K562 (cell line): ENCODE measurements around the gene OGFR. TPM values are rescaled to one million over a fixed set of nuclear protein-coding genes. Genes with fewer than 3 reads are reported as not detected.

Experiments
- AFF1 ChIP-seq, 2 experiments: fragments of 450-650 bp; IDR thresholded peaks; 2 replicates each; pipeline ENCODE4 v1.6.1; 2018; ENCODE audit warnings: mild to moderate bottlenecking in 2 of 2, low read depth in 1 of 2; ENCODE audit not compliant: partially characterized antibody in 2 of 2
- ARID2 ChIP-seq: fragments of 450-650 bp; IDR thresholded peaks from 2 replicates; pipeline ENCODE4 v1.6.1; 2017; ENCODE audit warnings: antibody characterized with exemption, mild to moderate bottlenecking
- EHMT2 ChIP-seq: fragments of 450-650 bp; IDR thresholded peaks from 2 replicates; pipeline ENCODE4 v1.6.1; 2018; ENCODE audit warnings: antibody characterized with exemption
- ETV5 ChIP-seq: sonication (generic); formaldehyde crosslinking; IDR thresholded peaks from 2 replicates; pipeline ENCODE4 v1.4.0; 2020; ENCODE audit warnings: low read depth, mild to moderate bottlenecking, missing genetic modification reagents
- KDM2B ChIP-seq: fragments of 250-450 bp; sonication (Bioruptor Pico); IDR thresholded peaks from 2 replicates; pipeline ENCODE4 v1.8.0; 2021; ENCODE audit warnings: mild to moderate bottlenecking, moderate library complexity
- MGA ChIP-seq: fragments of 450-650 bp; IDR thresholded peaks from 2 replicates; pipeline ENCODE4 v1.6.1; 2016; ENCODE audit warnings: mild to moderate bottlenecking, moderate library complexity
- MTA3 ChIP-seq: fragments of 450-650 bp; formaldehyde crosslinking; IDR thresholded peaks from 2 replicates; pipeline ENCODE4 v1.6.1; 2017; ENCODE audit warnings: mild to moderate bottlenecking, borderline replicate concordance
- RAD21 ChIP-seq, 2 experiments: fragments of 250-450 bp in 1 of 2; fragments of 450-650 bp in 1 of 2; sonication (Bioruptor Pico) in 1 of 2; formaldehyde crosslinking in 1 of 2; IDR thresholded peaks in 1 of 2; conservative IDR thresholded peaks in 1 of 2; 2 replicates each; pipeline versions ENCODE4 v1.4.0 to v1.8.0; 2020 to 2022; ENCODE audit warnings: mild to moderate bottlenecking in 2 of 2, moderate library complexity in 1 of 2
- RNF2 ChIP-seq: sonication (generic); IDR thresholded peaks from 2 replicates; pipeline ENCODE4 v1.6.1; 2016
- SMARCA5 ChIP-seq: fragments of 450-650 bp; IDR thresholded peaks from 2 replicates; pipeline ENCODE4 v1.6.1; 2016
- ZKSCAN1 ChIP-seq: fragments of 150-350 bp; IDR thresholded peaks from 2 replicates; pipeline ENCODE4 v1.6.1; 2016; ENCODE audit warnings: low read depth, low read length
- ZNF766 ChIP-seq: fragments of 200-800 bp; sonication (Bioruptor generic); conservative IDR thresholded peaks from 2 replicates; pipeline ENCODE4 v1.6.1; 2016; ENCODE audit warnings: missing genetic modification characterization, missing compliant biosample characterization
- polyA plus RNA-seq, 8 experiments: library from polyadenylated mRNA; depleted of rRNA in 4 of 8; stranded (reverse) in 5 of 8; unstranded in 3 of 8; fragments of >200 nt; fragmentation: Nextera tagmentation in 2 of 8; fragmentation: Illumina TruSeq in 1 of 8; extraction: Ambion mirVana in 2 of 8; extraction: Trizol in 1 of 8; gene quantifications; 2 replicates each; pipeline versions ENCODE4 v1.2.1 to v1.2.3, GENCODE V29; 2011 to 2014; ENCODE audit warnings: inconsistent platforms in 1 of 8, missing spikeins in 1 of 8
- total RNA-seq, 7 experiments: library from RNA; depleted of rRNA in 6 of 7; stranded (reverse); fragments of >200 nt in 6 of 7; fragmentation: Illumina TruSeq in 2 of 7; extraction: Trizol in 2 of 7; gene quantifications; 2 replicates each; pipeline versions ENCODE4 v1.2.1 to v1.2.3, GENCODE V29; 2011 to 2021; ENCODE audit warnings: low replicate concordance in 1 of 7

The OGFR gene
- total and polyA plus RNA-seq, 9 of the 15 experiments (the other 6 are each of a cell fraction or from before 2014, with no cell fraction given), result 0.39 to 56.3 (median 17.5) TPM

GRCh38 chr20:62791301-62792181 is 13.1 kb upstream of the OGFR start (continued):
- TF ChIP-seq KDM2B (CRISPR knock-in tag), result no peak
- TF ChIP-seq RNF2, result no peak
- TF ChIP-seq EHMT2, result no peak
- peak; percentile 60 for TF ChIP-seq MGA
- TF ChIP-seq ARID2, result peak; percentile 44; the same call in 1 of the 2 replicates
- peak; percentile 85 to 92 for TF ChIP-seq RAD21 (CRISPR knock-in tag; conservative IDR thresholded peaks at IDR 0.05 in 1 of 2, IDR thresholded peaks at IDR 0.05 in 1 of 2)
- no peak for TF ChIP-seq AFF1 (IDR thresholded peaks at IDR 0.05; ENCODE audit: low read depth in 1 of 2, partially characterized antibody in 2 of 2)
- TF ChIP-seq SMARCA5, result no peak
- 0 out of 2 replicates have a peak, but pooled peaks have one; percentile 53 for TF ChIP-seq MTA3
- peak; percentile 57; the same call in 1 of the 2 replicates for TF ChIP-seq ETV5
- TF ChIP-seq ZKSCAN1, result peak; percentile 45; the same call in 1 of the 2 replicates
- TF ChIP-seq ZNF766 (CRISPR knock-in tag), result no peak
